Tibial artery (tissue), 4 donors: ENCODE data around the gene NR3C2.
A peak's percentile ranks its signal among the peaks of the same experiment; 100 is the strongest.

ENCODE experiments used
- DNase-seq, 2 donors: peaks; one replicate each; pipeline ENCODE4 v3.0.0-alpha.2; 2019
- H3K27ac ChIP-seq, 2 donors: fragments of 200-600 bp; sonication (generic) in 1 of 2; 1 replicate in 1 of 2; 2 replicates in 1 of 2; pipeline ENCODE4 v1.5.1; 2018 to 2019; ENCODE audit warnings: mild to moderate bottlenecking in 1 of 2
- H3K27me3 ChIP-seq, 2 donors: fragments of 200-600 bp; sonication (generic) in 1 of 2; one replicate each; pipeline versions ENCODE4 v1.5.1 to v1.6.0; 2016 to 2019
- H3K36me3 ChIP-seq, 3 donors: fragments of 200-600 bp; sonication (generic) in 2 of 3; one replicate each; pipeline ENCODE4 v1.5.1; 2016 to 2019; ENCODE audit warnings: mild to moderate bottlenecking in 2 of 3
- H3K4me1 ChIP-seq, 4 donors: fragments of 200-600 bp; sonication (generic) in 2 of 4; 1 replicate in 3 of 4; 2 replicates in 1 of 4; pipeline ENCODE4 v1.5.1; 2016 to 2019
- H3K4me3 ChIP-seq, 2 donors: fragments of 200-600 bp; sonication (generic) in 1 of 2; 1 replicate in 1 of 2; 2 replicates in 1 of 2; pipeline ENCODE4 v1.5.1; 2018 to 2019; ENCODE audit warnings: mild to moderate bottlenecking in 2 of 2
- H3K9me3 ChIP-seq, 3 donors: fragments of 200-600 bp; sonication (generic) in 1 of 3; one replicate each; pipeline ENCODE4 v1.5.1; 2016 to 2019
- CTCF ChIP-seq, 2 experiments: fragments of 200-600 bp in 1 of 2; fragments of 450-650 bp in 1 of 2; IDR thresholded peaks; one replicate each; pipeline ENCODE4 v1.5.1; 2017 to 2019; ENCODE audit warnings: antibody characterized with exemption in 2 of 2, mild to moderate bottlenecking in 1 of 2, moderate library complexity in 1 of 2
- intact Hi-C: fragments of 100-400 bp; cut with DNase I; formaldehyde crosslinking; loops from one replicate; pipeline ENCODE4 v1.15.0; 2023; ENCODE audit warnings: low total_unique reads

NR3C2 gene

GRCh38 chr4:148166132-148166591, 276.1 kb downstream of the NR3C2 start:
- Histone ChIP-seq H3K9me3 (no peaks in the 10 kb centered on the region), H3K36me3 (no peaks in the 10 kb centered on the region), H3K27me3 (no peaks in the 10 kb centered on the region), H3K4me3 (peak overlapping the region; percentile 22 to 34), H3K4me1 (peaks cover 0 to 62% (median 19%) of the 10 kb centered on the region in 4 donors), H3K27ac (peak overlapping the region; percentile 29 to 61)
- intact Hi-C loops: no loop called here
- DNase-seq: peak in 1 of 2 donors; percentile 23
- TF ChIP-seq CTCF (IDR thresholded peaks at IDR 0.05): no peak

DNA sequence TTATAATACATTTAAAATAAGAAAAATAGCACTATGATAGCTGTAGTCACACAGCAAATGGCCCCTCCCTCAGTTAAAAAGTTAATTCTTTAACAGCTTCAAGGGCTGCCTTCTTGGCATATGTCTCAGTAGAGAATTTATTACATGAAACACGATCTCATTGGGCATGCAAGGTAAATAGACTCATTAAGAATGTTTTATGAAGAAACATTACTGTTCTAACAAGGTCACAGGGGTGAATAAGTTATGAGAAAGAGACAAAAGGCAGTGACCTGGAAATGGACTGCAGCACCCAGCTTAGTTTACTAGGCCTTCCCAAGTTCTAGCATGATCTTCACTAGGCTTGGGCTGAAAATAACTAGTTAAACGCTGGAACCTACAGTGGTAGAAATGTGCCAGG, 277.7 kb downstream of the NR3C2 start:
- Histone ChIP-seq H3K4me3 (no peak overlapping the region), H3K36me3 (no peaks in the 10 kb centered on the region), H3K27me3 (no peaks in the 10 kb centered on the region), H3K27ac (no peak overlapping the region), H3K9me3 (no peaks in the 10 kb centered on the region), H3K4me1 (peaks cover 0 to 62% (median 19%) of the 10 kb centered on the region in 4 donors)
- TF ChIP-seq CTCF (IDR thresholded peaks at IDR 0.05): no peak
- no peak for DNase-seq
- intact Hi-C loops: no loop called here

GRCh38 chr4:148162991-148163390, 279.2 kb downstream of the NR3C2 start:
- Histone ChIP-seq H3K9me3 (no peaks in the 10 kb centered on the region), H3K27ac (no peak overlapping the region)

DNA sequence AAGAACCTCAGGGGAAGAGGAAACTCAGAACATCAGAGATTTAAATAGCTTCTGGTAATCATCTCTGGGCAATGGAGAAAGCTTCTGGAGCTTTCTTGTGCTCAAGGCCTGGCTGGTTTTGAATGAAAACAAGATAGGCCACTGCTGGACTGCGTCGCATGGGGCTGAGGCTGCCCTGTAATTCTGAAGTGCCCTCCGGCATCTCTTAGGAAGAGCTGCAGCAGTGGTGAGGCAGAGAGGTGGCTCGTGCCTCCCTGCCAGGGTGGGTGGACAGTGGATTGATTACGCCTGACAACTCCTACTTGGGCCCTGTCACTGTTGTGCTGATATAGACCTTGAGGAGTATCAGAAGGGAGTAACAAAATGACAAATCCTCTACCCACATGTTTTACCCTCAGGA, 279.7 kb downstream of the NR3C2 start:
- Histone ChIP-seq H3K36me3 (no peaks in the 10 kb centered on the region), H3K4me1 (peaks cover 0 to 53% (median 19%) of the 10 kb centered on the region in 4 donors), H3K4me3 (no peak overlapping the region), H3K27me3 (no peaks in the 10 kb centered on the region), H3K27ac (no peak overlapping the region), H3K9me3 (no peaks in the 10 kb centered on the region)
- TF ChIP-seq CTCF (IDR thresholded peaks at IDR 0.05): no peak
- intact Hi-C loops: no loop called here
- DNase-seq: no peak

More at GRCh38 chr4:148162991-148163390, 279.2 kb downstream of the NR3C2 start:
- no peak for TF ChIP-seq CTCF (IDR thresholded peaks at IDR 0.05)
- intact Hi-C loops: no loop called here
- H3K27me3 ChIP-seq: no peaks in the 10 kb centered on the region
- peaks cover 0 to 56% (median 19%) of the 10 kb centered on the region in 4 donors for H3K4me1 ChIP-seq
- no peak for DNase-seq
- H3K36me3 ChIP-seq: no peaks in the 10 kb centered on the region
- H3K4me3 ChIP-seq: no peak overlapping the region

DNA sequence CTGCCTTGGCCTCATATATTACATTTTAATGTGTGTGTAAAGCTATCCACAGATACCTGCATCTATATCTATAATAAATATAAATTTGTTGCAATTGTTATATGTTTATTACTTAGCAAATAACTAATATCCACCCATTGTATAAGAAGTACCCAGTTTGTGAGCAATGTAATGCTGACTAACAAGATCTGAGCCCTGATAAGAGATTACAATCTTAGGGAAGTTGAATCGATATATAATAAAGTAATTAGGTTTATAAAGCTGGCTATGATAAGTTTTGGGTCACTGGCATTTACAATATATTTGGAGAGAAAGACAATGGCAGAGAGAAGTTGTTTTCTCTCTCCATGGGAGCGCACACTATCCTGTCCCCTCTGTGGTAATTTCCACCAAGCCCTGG, 280.6 kb downstream of the NR3C2 start:
- Histone ChIP-seq H3K4me1 (peaks cover 0 to 47% (median 19%) of the 10 kb centered on the region in 4 donors), H3K9me3 (no peaks in the 10 kb centered on the region), H3K4me3 (no peak overlapping the region), H3K27me3 (no peaks in the 10 kb centered on the region), H3K36me3 (no peaks in the 10 kb centered on the region), H3K27ac (no peak overlapping the region)
- intact Hi-C loops: no loop called here
- TF ChIP-seq CTCF (IDR thresholded peaks at IDR 0.05): no peak
- no peak for DNase-seq

- DNase-seq: no peak
- no peaks in the 10 kb centered on the region for H3K27me3 ChIP-seq
- no peaks in the 10 kb centered on the region for H3K36me3 ChIP-seq
- no peak overlapping the region for H3K27ac ChIP-seq
- no peak overlapping the region for H3K4me3 ChIP-seq
- intact Hi-C loops: no loop called here
- no peak for TF ChIP-seq CTCF (IDR thresholded peaks at IDR 0.05)
- no peaks in the 10 kb centered on the region for H3K9me3 ChIP-seq
- peaks cover 0 to 29% (median 11%) of the 10 kb centered on the region in 4 donors for H3K4me1 ChIP-seq
These were observed 282.4 kb downstream of the NR3C2 start for GRCh38 chr4:148159793-148160192.
